HPDE6-E6E7 (cell line): Measurements from ENCODE around the gene SLMAP.

Experiments used
- DNase-seq: peaks from one replicate; pipeline ENCODE4 v3.0.0; 2011; ENCODE audit warnings: missing footprints; ENCODE audit errors: extremely low spot score

The SLMAP gene

GRCh38 chr3:57890874-57891273, 134.8 kb downstream of the SLMAP start:
- no peak for DNase-seq

GRCh38 chr3:57892423-57892822, 136.3 kb downstream of the SLMAP start:
- no peak for DNase-seq

GRCh38 chr3:57893156-57893555, 137.0 kb downstream of the SLMAP start:
- no peak for DNase-seq

GRCh38 chr3:57893668-57894067, 137.6 kb downstream of the SLMAP start:
- no peak for DNase-seq

GRCh38 chr3:57896031-57896430, 139.9 kb downstream of the SLMAP start:
- DNase-seq, result no peak

GRCh38 chr3:57896691-57897090, 140.6 kb downstream of the SLMAP start:
- DNase-seq, result no peak

GRCh38 chr3:57900786-57901185, 144.7 kb downstream of the SLMAP start:
- DNase-seq, result no peak

- no peak for DNase-seq
Measured at GRCh38 chr3:57903124-57903890, 147.2 kb downstream of the SLMAP start.

- DNase-seq, result no peak
Measured at GRCh38 chr3:57910990-57911389, 154.9 kb downstream of the SLMAP start.

GRCh38 chr3:57911593-57911992, 155.5 kb downstream of the SLMAP start:
- no peak for DNase-seq

GRCh38 chr3:57917601-57918000, 161.5 kb downstream of the SLMAP start:
- no peak for DNase-seq

GRCh38 chr3:57918123-57918837, 162.2 kb downstream of the SLMAP start:
- no peak for DNase-seq

GRCh38 chr3:57919987-57920386, 163.9 kb downstream of the SLMAP start:
- no peak for DNase-seq

GRCh38 chr3:57923101-57923500, 167.0 kb downstream of the SLMAP start:
- DNase-seq, result no peak

- DNase-seq, result no peak
Measured at GRCh38 chr3:57923752-57924151, 167.6 kb downstream of the SLMAP start.

- no peak for DNase-seq
Measured at GRCh38 chr3:57927166-57927565, 171.1 kb downstream of the SLMAP start.

- DNase-seq, result no peak
Measured at GRCh38 chr3:57927916-57928315, 171.8 kb downstream of the SLMAP start.

GRCh38 chr3:57928511-57928910, 172.4 kb downstream of the SLMAP start:
- no peak for DNase-seq

- DNase-seq, result no peak
Measured at GRCh38 chr3:57929988-57930387, 173.9 kb downstream of the SLMAP start.

GRCh38 chr3:57933602-57934001, 177.5 kb downstream of the SLMAP start:
- DNase-seq, result no peak

GRCh38 chr3:57934373-57934772, 178.3 kb downstream of the SLMAP start:
- DNase-seq, result no peak

GRCh38 chr3:57935539-57935938, 179.4 kb downstream of the SLMAP start:
- no peak for DNase-seq

- DNase-seq, result no peak
Measured at GRCh38 chr3:57937092-57937491, 181.0 kb downstream of the SLMAP start.
